Peyer's patch (tissue), 4 donors: ENCODE data around the gene BLOC1S2.

Source experiments
- POLR2A ChIP-seq, 2 donors: fragments of 450-650 bp; IDR thresholded peaks; one replicate each; pipeline ENCODE4 v1.5.1; 2017; ENCODE audit warnings: antibody characterized with exemption in 2 of 2, mild to moderate bottlenecking in 2 of 2, moderate library complexity in 2 of 2
- TF ChIP-seq, protein P1 (sequence below), 6 experiments: fragments of 450-650 bp in 4 of 6; fragments of 200-600 bp in 2 of 6; sonication (generic) in 1 of 6; IDR thresholded peaks; one replicate each; pipeline ENCODE4 v1.5.1; 2017 to 2019; ENCODE audit warnings: antibody characterized with exemption in 6 of 6, mild to moderate bottlenecking in 3 of 6, moderate library complexity in 1 of 6

DNA sequence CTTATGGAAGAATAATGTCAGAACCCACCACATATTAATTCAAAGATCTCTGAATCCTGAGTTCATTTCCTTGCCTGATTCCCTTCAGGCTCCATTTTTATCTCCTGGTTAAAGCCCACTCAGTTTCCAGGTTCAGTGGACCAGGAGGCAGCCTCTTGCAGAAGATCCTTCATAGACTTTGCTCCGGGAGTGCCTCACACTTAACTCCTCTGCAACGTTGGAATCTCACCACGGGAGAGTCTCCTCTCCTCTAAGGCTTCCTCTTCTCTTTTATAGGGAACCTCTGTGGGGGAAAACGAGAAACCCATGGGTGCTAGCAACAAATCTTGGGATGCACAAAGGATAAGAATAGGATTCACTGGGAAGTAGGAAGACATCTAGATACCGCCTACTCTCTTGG is 1.7 kb upstream of the BLOC1S2 start:
- TF ChIP-seq, protein P1, sequence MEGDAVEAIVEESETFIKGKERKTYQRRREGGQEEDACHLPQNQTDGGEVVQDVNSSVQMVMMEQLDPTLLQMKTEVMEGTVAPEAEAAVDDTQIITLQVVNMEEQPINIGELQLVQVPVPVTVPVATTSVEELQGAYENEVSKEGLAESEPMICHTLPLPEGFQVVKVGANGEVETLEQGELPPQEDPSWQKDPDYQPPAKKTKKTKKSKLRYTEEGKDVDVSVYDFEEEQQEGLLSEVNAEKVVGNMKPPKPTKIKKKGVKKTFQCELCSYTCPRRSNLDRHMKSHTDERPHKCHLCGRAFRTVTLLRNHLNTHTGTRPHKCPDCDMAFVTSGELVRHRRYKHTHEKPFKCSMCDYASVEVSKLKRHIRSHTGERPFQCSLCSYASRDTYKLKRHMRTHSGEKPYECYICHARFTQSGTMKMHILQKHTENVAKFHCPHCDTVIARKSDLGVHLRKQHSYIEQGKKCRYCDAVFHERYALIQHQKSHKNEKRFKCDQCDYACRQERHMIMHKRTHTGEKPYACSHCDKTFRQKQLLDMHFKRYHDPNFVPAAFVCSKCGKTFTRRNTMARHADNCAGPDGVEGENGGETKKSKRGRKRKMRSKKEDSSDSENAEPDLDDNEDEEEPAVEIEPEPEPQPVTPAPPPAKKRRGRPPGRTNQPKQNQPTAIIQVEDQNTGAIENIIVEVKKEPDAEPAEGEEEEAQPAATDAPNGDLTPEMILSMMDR (IDR thresholded peaks at IDR 0.05), result no peak
- no peak for TF ChIP-seq POLR2A (IDR thresholded peaks at IDR 0.05)
